ENCODE data around the gene WSB1.

The WSB1 gene

DNA sequence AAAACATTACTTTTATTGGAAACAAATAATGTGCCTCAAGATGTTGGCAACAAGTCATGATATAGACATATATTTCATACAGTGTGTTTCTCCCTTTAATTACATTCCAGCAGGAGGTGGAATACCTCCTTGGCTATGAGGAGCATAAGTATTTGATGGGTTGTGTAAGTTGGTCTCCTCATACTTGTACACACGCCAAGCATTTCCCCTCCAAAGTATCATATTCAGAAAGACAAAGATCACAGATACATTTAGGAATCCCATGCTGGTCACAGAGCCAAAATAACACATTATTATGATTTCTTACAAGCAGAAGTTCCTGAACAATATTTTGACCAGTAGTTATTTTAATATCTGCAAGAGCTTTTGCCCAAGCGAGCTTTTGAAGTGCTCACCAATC lies 57.8 kb downstream of the WSB1 start:
- DNase-seq (ENCODE audit: low spot score in 2 of 2) (no peak), ATAC-seq (replicated peaks; ENCODE audit: extremely low read depth, poor library complexity, severe bottlenecking) (no peak)
- peak overlapping the region; percentile 95 for H3K27ac Mint-ChIP-seq (ENCODE audit: low read depth)
- no peaks in the 10 kb centered on the region for H3K9me3 Mint-ChIP-seq
- no peaks in the 10 kb centered on the region for H3K27me3 Mint-ChIP-seq
- H3K36me3 Mint-ChIP-seq (ENCODE audit: insufficient read depth), result peaks cover 7% of the 10 kb centered on the region
- H3K4me3 Mint-ChIP-seq, result no peak overlapping the region
- H3K4me1 Mint-ChIP-seq, result peaks cover 13% of the 10 kb centered on the region

DNA sequence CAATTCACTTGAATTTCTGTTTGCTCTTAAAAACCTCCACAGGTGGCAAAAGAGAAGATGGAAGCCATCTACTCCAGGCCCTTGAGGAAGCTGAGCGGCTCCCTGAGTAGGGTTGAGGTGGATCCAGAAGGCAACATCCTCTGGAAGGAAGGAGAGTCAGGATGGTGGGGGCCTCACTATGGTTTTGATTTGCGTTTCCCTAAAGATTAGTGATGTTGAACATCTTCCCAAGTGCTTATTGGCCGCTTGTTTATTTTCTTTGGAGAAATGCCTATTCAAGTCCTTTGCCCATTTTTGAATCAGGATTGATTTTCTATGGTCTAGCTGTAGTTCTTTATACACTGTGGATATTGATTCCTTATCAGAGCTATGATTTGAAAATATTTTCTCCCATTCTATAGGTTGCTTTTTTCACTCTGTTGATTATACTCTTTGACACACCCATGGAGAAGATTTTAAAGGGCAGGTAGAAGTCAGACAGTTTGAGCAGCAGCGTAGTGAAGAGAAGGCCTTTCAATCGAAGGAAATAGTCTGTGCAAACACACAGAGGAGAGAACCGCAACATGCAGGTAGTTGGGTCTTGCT lies 58.6 kb downstream of the WSB1 start:
- H3K4me1 Mint-ChIP-seq, result peaks cover 13% of the 10 kb centered on the region
- ATAC-seq (replicated peaks; ENCODE audit: extremely low read depth, poor library complexity, severe bottlenecking), result no peak
- peak overlapping the region; percentile 73 for H3K4me3 Mint-ChIP-seq

DNA sequence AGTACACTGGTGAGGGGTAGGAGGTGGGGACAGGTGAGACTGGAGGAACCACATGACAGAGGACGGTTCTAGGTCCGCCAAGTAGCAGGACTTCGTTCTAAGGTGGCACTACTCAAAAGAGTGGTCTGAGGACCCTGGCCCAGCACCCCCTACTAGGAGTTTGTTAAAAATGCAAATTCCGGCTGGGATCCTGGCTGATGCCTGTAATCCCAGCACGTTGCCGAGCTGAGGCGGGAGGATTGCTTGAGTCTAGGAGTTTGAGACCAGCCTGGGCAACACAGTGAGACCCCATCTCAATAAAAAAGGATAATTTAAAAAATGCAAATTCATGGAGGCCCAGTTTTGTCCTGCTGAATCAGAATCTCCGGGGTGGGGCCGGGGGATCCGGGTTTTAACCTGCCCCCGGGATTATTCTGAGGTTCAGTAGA lies 59.1 kb downstream of the WSB1 start:
- H3K27ac Mint-ChIP-seq (ENCODE audit: low read depth), result peak overlapping the region; percentile 95
- peaks cover 7% of the 10 kb centered on the region for H3K36me3 Mint-ChIP-seq (ENCODE audit: insufficient read depth)
- peak overlapping the region; percentile 73 for H3K4me3 Mint-ChIP-seq
- peaks cover 13% of the 10 kb centered on the region for H3K4me1 Mint-ChIP-seq
- no peaks in the 10 kb centered on the region for H3K9me3 Mint-ChIP-seq
- ATAC-seq (replicated peaks; ENCODE audit: extremely low read depth, poor library complexity, severe bottlenecking), result no peak
- no peak for DNase-seq (ENCODE audit: low spot score in 2 of 2)
- no peaks in the 10 kb centered on the region for H3K27me3 Mint-ChIP-seq

More for the DNA sequence above, 58.6 kb downstream of the WSB1 start:
- peaks cover 7% of the 10 kb centered on the region for H3K36me3 Mint-ChIP-seq (ENCODE audit: insufficient read depth)
- no peaks in the 10 kb centered on the region for H3K9me3 Mint-ChIP-seq
- no peaks in the 10 kb centered on the region for H3K27me3 Mint-ChIP-seq
- H3K27ac Mint-ChIP-seq (ENCODE audit: low read depth), result peak overlapping the region; percentile 95
- no peak for DNase-seq (ENCODE audit: low spot score in 2 of 2)

- Mint-ChIP-seq H3K4me1 (peaks cover 13% of the 10 kb centered on the region), H3K27ac (ENCODE audit: low read depth) (peak overlapping the region; percentile 95), H3K36me3 (ENCODE audit: insufficient read depth) (peaks cover 7% of the 10 kb centered on the region), H3K27me3 (no peaks in the 10 kb centered on the region), H3K4me3 (peak overlapping the region; percentile 73), H3K9me3 (no peaks in the 10 kb centered on the region)
- DNase-seq (ENCODE audit: low spot score in 2 of 2), result peak; percentile 70 to 80
- peak; percentile 91 for ATAC-seq (replicated peaks; ENCODE audit: extremely low read depth, poor library complexity, severe bottlenecking)
Observed at GRCh38 chr17:27353461-27354050, 59.6 kb downstream of the WSB1 start.

DNA sequence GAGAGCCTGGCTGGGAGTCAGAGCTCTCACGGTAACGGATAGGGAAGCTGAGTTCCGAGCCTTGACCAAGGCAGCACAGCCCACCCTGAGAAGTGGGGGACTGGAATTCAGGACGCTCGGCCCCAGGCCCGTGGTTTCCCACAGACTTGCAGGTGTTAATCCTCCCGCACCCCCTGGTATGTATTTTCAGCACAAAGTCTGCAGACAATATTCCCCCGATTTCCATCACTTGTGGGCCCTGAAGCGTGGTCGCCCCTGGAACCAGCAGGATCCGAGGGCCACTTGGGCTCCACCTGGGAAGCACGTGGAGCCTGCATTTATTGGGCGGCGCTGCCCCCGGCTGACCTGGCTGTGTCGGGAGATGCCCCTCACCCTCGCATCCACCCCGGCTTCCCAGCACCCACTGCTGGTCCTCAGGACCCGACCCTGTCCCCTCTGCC lies 60.2 kb downstream of the WSB1 start:
- peak overlapping the region; percentile 73 for H3K4me3 Mint-ChIP-seq
- no peak for ATAC-seq (replicated peaks; ENCODE audit: extremely low read depth, poor library complexity, severe bottlenecking)
- no peaks in the 10 kb centered on the region for H3K9me3 Mint-ChIP-seq

GRCh38 chr17:27354491-27355081 lies 60.7 kb downstream of the WSB1 start:
- peak overlapping the region; percentile 73 for H3K4me3 Mint-ChIP-seq
- H3K36me3 Mint-ChIP-seq (ENCODE audit: insufficient read depth), result peaks cover 7% of the 10 kb centered on the region
- no peaks in the 10 kb centered on the region for H3K27me3 Mint-ChIP-seq
- H3K4me1 Mint-ChIP-seq, result peaks cover 13% of the 10 kb centered on the region
- H3K9me3 Mint-ChIP-seq, result no peaks in the 10 kb centered on the region
- ATAC-seq (replicated peaks; ENCODE audit: extremely low read depth, poor library complexity, severe bottlenecking) (no peak), DNase-seq (ENCODE audit: low spot score in 2 of 2) (no peak)
- H3K27ac Mint-ChIP-seq (ENCODE audit: low read depth), result peak overlapping the region; percentile 95

More for the DNA sequence above, 60.2 kb downstream of the WSB1 start:
- peaks cover 13% of the 10 kb centered on the region for H3K4me1 Mint-ChIP-seq
- no peak for DNase-seq (ENCODE audit: low spot score in 2 of 2)
- H3K36me3 Mint-ChIP-seq (ENCODE audit: insufficient read depth), result peaks cover 7% of the 10 kb centered on the region
- peak overlapping the region; percentile 95 for H3K27ac Mint-ChIP-seq (ENCODE audit: low read depth)
- no peaks in the 10 kb centered on the region for H3K27me3 Mint-ChIP-seq

DNA sequence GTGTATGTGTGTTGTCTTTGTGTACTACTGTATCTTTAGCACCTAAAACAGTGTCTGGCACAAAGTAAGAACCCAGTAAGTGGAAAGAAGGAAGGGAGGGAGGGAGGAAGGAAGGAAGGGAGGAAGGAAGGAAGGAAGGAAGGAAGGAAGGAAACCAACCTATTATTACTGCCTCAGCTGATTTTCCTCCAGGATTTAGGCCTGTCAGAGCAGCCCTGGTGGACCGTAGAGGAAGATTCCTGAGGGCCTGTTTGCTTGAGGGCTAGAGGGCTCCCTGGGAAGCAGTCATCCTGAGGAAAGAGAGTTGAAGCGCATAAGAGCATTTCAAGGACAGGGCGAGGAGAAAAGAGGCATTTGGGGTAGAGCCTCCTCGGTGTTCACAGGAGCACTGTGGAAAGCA lies 61.5 kb downstream of the WSB1 start:
- no peak overlapping the region for H3K4me3 Mint-ChIP-seq
- H3K4me1 Mint-ChIP-seq, result peaks cover 14% of the 10 kb centered on the region
- DNase-seq (ENCODE audit: low spot score in 2 of 2) (no peak), ATAC-seq (replicated peaks; ENCODE audit: extremely low read depth, poor library complexity, severe bottlenecking) (no peak)
- no peaks in the 10 kb centered on the region for H3K9me3 Mint-ChIP-seq
- H3K27me3 Mint-ChIP-seq, result no peaks in the 10 kb centered on the region
- peak overlapping the region; percentile 95 for H3K27ac Mint-ChIP-seq (ENCODE audit: low read depth)
- peaks cover 7% of the 10 kb centered on the region for H3K36me3 Mint-ChIP-seq (ENCODE audit: insufficient read depth)

- no peak overlapping the region for H3K27ac Mint-ChIP-seq (ENCODE audit: low read depth)
- no peaks in the 10 kb centered on the region for H3K27me3 Mint-ChIP-seq
- DNase-seq (ENCODE audit: low spot score in 2 of 2) (no peak), ATAC-seq (replicated peaks; ENCODE audit: extremely low read depth, poor library complexity, severe bottlenecking) (no peak)
- no peaks in the 10 kb centered on the region for H3K9me3 Mint-ChIP-seq
- H3K4me3 Mint-ChIP-seq, result no peak overlapping the region
- peaks cover 22% of the 10 kb centered on the region for H3K4me1 Mint-ChIP-seq
- peaks cover 7% of the 10 kb centered on the region for H3K36me3 Mint-ChIP-seq (ENCODE audit: insufficient read depth)
Observed at GRCh38 chr17:27356091-27356705, 62.3 kb downstream of the WSB1 start.

- Mint-ChIP-seq H3K4me1 (peaks cover 29% of the 10 kb centered on the region), H3K4me3 (no peak overlapping the region), H3K9me3 (no peaks in the 10 kb centered on the region), H3K27me3 (no peaks in the 10 kb centered on the region), H3K36me3 (ENCODE audit: insufficient read depth) (peaks cover 7% of the 10 kb centered on the region), H3K27ac (ENCODE audit: low read depth) (no peak overlapping the region)
- DNase-seq (ENCODE audit: low spot score in 2 of 2) (no peak), ATAC-seq (replicated peaks; ENCODE audit: extremely low read depth, poor library complexity, severe bottlenecking) (no peak)
Observed at GRCh38 chr17:27357236-27357635, 63.3 kb downstream of the WSB1 start.

- no peak for ATAC-seq (replicated peaks; ENCODE audit: extremely low read depth, poor library complexity, severe bottlenecking)
- no peaks in the 10 kb centered on the region for H3K36me3 Mint-ChIP-seq (ENCODE audit: insufficient read depth)
- peaks cover 16% of the 10 kb centered on the region for H3K4me1 Mint-ChIP-seq
- no peaks in the 10 kb centered on the region for H3K9me3 Mint-ChIP-seq
- no peak for DNase-seq (ENCODE audit: low spot score in 2 of 2)
- no peak overlapping the region for H3K4me3 Mint-ChIP-seq
- H3K27ac Mint-ChIP-seq (ENCODE audit: low read depth), result no peak overlapping the region
- no peaks in the 10 kb centered on the region for H3K27me3 Mint-ChIP-seq
Observed at GRCh38 chr17:27360507-27360906, 66.6 kb downstream of the WSB1 start.

- Mint-ChIP-seq H3K9me3 (no peaks in the 10 kb centered on the region), H3K27me3 (no peaks in the 10 kb centered on the region), H3K4me3 (no peak overlapping the region), H3K4me1 (peaks cover 16% of the 10 kb centered on the region), H3K36me3 (ENCODE audit: insufficient read depth) (no peaks in the 10 kb centered on the region), H3K27ac (ENCODE audit: low read depth) (no peak overlapping the region)
- DNase-seq (ENCODE audit: low spot score in 2 of 2), result no peak
- ATAC-seq (replicated peaks; ENCODE audit: extremely low read depth, poor library complexity, severe bottlenecking), result no peak
Observed at GRCh38 chr17:27361695-27362094, 67.8 kb downstream of the WSB1 start.

DNA sequence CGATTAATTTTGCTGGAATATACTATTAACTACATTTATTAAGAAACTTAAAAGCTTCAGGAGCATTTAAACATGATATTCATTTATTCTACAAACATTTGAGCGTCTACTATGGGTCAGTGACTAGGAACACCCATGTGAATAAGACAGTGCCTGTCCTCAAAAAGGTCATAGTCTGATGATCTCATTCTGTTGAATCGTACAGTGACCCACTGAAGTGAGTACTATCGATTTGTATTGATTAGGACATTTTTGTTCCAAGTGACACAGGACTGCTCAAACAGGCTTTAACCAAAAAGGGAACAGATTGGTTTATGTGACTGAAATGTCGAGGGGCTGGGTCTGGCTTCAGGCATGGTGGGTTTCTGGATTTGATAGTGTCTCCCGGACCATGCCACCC lies 68.6 kb downstream of the WSB1 start:
- Mint-ChIP-seq H3K4me3 (no peak overlapping the region), H3K4me1 (peaks cover 16% of the 10 kb centered on the region), H3K27ac (ENCODE audit: low read depth) (no peak overlapping the region), H3K9me3 (no peaks in the 10 kb centered on the region), H3K27me3 (no peaks in the 10 kb centered on the region), H3K36me3 (ENCODE audit: insufficient read depth) (no peaks in the 10 kb centered on the region)
- no peak for ATAC-seq (replicated peaks; ENCODE audit: extremely low read depth, poor library complexity, severe bottlenecking)
- DNase-seq (ENCODE audit: low spot score in 2 of 2), result no peak

DNA sequence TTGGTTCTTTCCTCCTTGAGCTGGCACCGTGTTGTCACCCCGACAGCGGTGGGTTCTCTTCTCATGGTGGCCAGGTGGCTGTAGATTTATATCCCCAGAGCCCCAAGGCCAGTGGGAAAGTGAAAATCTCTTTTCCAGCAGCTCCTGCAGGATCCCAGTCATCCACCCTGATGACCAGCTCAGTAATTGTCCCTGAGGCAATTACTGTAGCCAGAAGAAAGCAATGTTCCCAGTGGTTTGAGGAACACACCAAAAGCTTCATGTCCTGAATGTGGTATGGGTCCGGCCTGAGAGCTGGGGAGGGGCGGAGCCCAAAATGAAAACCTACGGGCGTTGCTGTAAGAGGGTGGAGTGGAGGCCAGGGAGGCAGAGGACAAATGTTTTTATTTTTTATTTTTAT lies 69.0 kb downstream of the WSB1 start:
- no peaks in the 10 kb centered on the region for H3K9me3 Mint-ChIP-seq
- H3K36me3 Mint-ChIP-seq (ENCODE audit: insufficient read depth), result no peaks in the 10 kb centered on the region

More for the DNA sequence above, 69.0 kb downstream of the WSB1 start:
- Mint-ChIP-seq H3K4me1 (peaks cover 16% of the 10 kb centered on the region), H3K27me3 (no peaks in the 10 kb centered on the region), H3K4me3 (no peak overlapping the region), H3K27ac (ENCODE audit: low read depth) (no peak overlapping the region)
- ATAC-seq (replicated peaks; ENCODE audit: extremely low read depth, poor library complexity, severe bottlenecking) (no peak), DNase-seq (ENCODE audit: low spot score in 2 of 2) (no peak)
